Measurements from ENCODE around the gene VASH1. TPM values are rescaled to one million over a fixed set of nuclear protein-coding genes. Genes with fewer than 3 reads are reported as not detected.
"Not testable (repeated sequence)": the region's sequence is repeated elsewhere in the genome, so short reads cannot be mapped to it uniquely, and the experiment has no call there.

Gene VASH1
- total and polyA plus RNA-seq, 2 experiments from 2014 or later = 0.78 to 2.8 TPM

GRCh38 chr14:76720382-76720813, 40.9 kb upstream of the VASH1 start:
- no peak overlapping the region for H3K4me3 ChIP-seq
- no peaks in the 10 kb centered on the region for H3K36me3 ChIP-seq (ENCODE audit: insufficient read depth)
- no peaks in the 10 kb centered on the region for H3K79me2 ChIP-seq (replicated peaks; ENCODE audit: insufficient read depth)
- Mint-ChIP-seq H3K4me3 (no peak overlapping the region), H3K36me3 (ENCODE audit: low read depth) (no peaks in the 10 kb centered on the region), H3K9me3 (no peaks in the 10 kb centered on the region), H3K27me3 (ENCODE audit: insufficient read depth, low read depth, poor library complexity) (no peaks in the 10 kb centered on the region), H3K4me1 (peaks cover 18% of the 10 kb centered on the region), H3K27ac (no peak overlapping the region)
- H3K27me3 ChIP-seq (ENCODE audit: insufficient read depth) = no peaks in the 10 kb centered on the region
- H3F3A ChIP-seq (replicated peaks; ENCODE audit: low read depth) = no peaks in the 10 kb centered on the region
- no peaks in the 10 kb centered on the region for H4K20me1 ChIP-seq (replicated peaks; ENCODE audit: insufficient read depth)
- no peak for TF ChIP-seq REST (IDR thresholded peaks at IDR 0.05; ENCODE audit: unreplicated experiment)
- TF ChIP-seq ETS1 (IDR thresholded peaks at IDR 0.05) = 0 out of 2 replicates have a peak, but pooled peaks have one; percentile 16
- DNase-seq (ENCODE audit: low spot score) (peak; percentile 71), ATAC-seq (peak; percentile 98)
- no peak overlapping the region for H3K4me2 ChIP-seq
- H3K9me2 ChIP-seq (ENCODE audit: insufficient read depth) = no peaks in the 10 kb centered on the region
- 0 out of 2 replicates have a peak, but pooled peaks cover 14% of the 10 kb centered on the region for H3K4me1 ChIP-seq (ENCODE audit: insufficient read depth)
- no peak overlapping the region for H3K27ac ChIP-seq (ENCODE audit: low read depth)
- peak overlapping the region; percentile 2; the same call in 1 of the 2 replicates for H2AFZ ChIP-seq

- not testable (repeated sequence) for H3K9me3 Mint-ChIP-seq; ATAC-seq; H4K20me1 ChIP-seq (replicated peaks; ENCODE audit: insufficient read depth); H3K79me2 ChIP-seq (replicated peaks; ENCODE audit: insufficient read depth); H3K27me3 ChIP-seq (ENCODE audit: insufficient read depth); H3K9me2 ChIP-seq (ENCODE audit: insufficient read depth); H3K4me2 ChIP-seq; H3K36me3 ChIP-seq (ENCODE audit: insufficient read depth); DNase-seq (ENCODE audit: low spot score); H3K27ac ChIP-seq (ENCODE audit: low read depth); H3K27ac Mint-ChIP-seq; H3K4me3 ChIP-seq; H3K4me3 Mint-ChIP-seq; H3K27me3 Mint-ChIP-seq (ENCODE audit: insufficient read depth, low read depth, poor library complexity); H2AFZ ChIP-seq; H3K36me3 Mint-ChIP-seq (ENCODE audit: low read depth); H3F3A ChIP-seq (replicated peaks; ENCODE audit: low read depth)
- peaks cover 24% of the 10 kb centered on the region for H3K4me1 Mint-ChIP-seq
- 0 out of 2 replicates have a peak, but pooled peaks cover 14% of the 10 kb centered on the region for H3K4me1 ChIP-seq (ENCODE audit: insufficient read depth)
These were observed 39.8 kb upstream of the VASH1 start for GRCh38 chr14:76721506-76721905.

GRCh38 chr14:76724651-76725550, 36.4 kb upstream of the VASH1 start:
- no peaks in the 10 kb centered on the region for H3K27me3 ChIP-seq (ENCODE audit: insufficient read depth)
- no peak overlapping the region for H3K27ac ChIP-seq (ENCODE audit: low read depth)
- Mint-ChIP-seq H3K4me3 (no peak overlapping the region), H3K36me3 (ENCODE audit: low read depth) (no peaks in the 10 kb centered on the region), H3K27ac (no peak overlapping the region), H3K4me1 (peaks cover 27% of the 10 kb centered on the region), H3K27me3 (ENCODE audit: insufficient read depth, low read depth, poor library complexity) (peaks cover 1% of the 10 kb centered on the region), H3K9me3 (no peaks in the 10 kb centered on the region)
- no peaks in the 10 kb centered on the region for H3K79me2 ChIP-seq (replicated peaks; ENCODE audit: insufficient read depth)
- 0 out of 2 replicates have a peak overlapping the region, but pooled peaks have one; percentile 38 for H2AFZ ChIP-seq
- H3K36me3 ChIP-seq (ENCODE audit: insufficient read depth) = no peaks in the 10 kb centered on the region
- DNase-seq (ENCODE audit: low spot score) (no peak), ATAC-seq (no peak)
- H3K4me1 ChIP-seq (ENCODE audit: insufficient read depth) = 0 out of 2 replicates have a peak, but pooled peaks cover 17% of the 10 kb centered on the region
- H3F3A ChIP-seq (replicated peaks; ENCODE audit: low read depth) = no peaks in the 10 kb centered on the region
- H4K20me1 ChIP-seq (replicated peaks; ENCODE audit: insufficient read depth) = no peaks in the 10 kb centered on the region
- no peaks in the 10 kb centered on the region for H3K9me2 ChIP-seq (ENCODE audit: insufficient read depth)
- no peak overlapping the region for H3K4me3 ChIP-seq
- no peak overlapping the region for H3K4me2 ChIP-seq
- no peak for TF ChIP-seq ZNF462 (CRISPR knock-in tag; IDR thresholded peaks at IDR 0.05)
